Testis (tissue), 3 donors: ENCODE data around the gene PROM2. TPM values are rescaled to one million over a fixed set of nuclear protein-coding genes. Genes with fewer than 3 reads are reported as not detected.
"Not testable (repeated sequence)": the region's sequence is repeated elsewhere in the genome, so short reads cannot be mapped to it uniquely, and the experiment has no call there.

Experiments used
- DNase-seq: peaks from one replicate; pipeline ENCODE4 v3.0.0-alpha.2; 2019
- H3K27ac ChIP-seq, 2 donors: fragments of 200-600 bp; sonication (generic); one replicate each; pipeline ENCODE4 v1.5.1; 2019
- H3K27me3 ChIP-seq: fragments of 200-600 bp; sonication (generic); one replicate; pipeline ENCODE4 v1.5.1; 2019
- H3K36me3 ChIP-seq: fragments of 200-600 bp; sonication (generic); one replicate; pipeline ENCODE4 v1.5.1; 2017; ENCODE audit warnings: low read depth; ENCODE audit errors: missing control alignments
- H3K4me1 ChIP-seq: fragments of 200-600 bp; sonication (generic); one replicate; pipeline ENCODE4 v1.5.1; 2019
- H3K4me3 ChIP-seq, 2 donors: fragments of 200-600 bp; sonication (generic); one replicate each; pipeline ENCODE4 v1.5.1; 2017 to 2019
- H3K9me3 ChIP-seq: fragments of 200-600 bp; sonication (generic); one replicate; pipeline ENCODE4 v1.5.1; 2017
- POLR2A ChIP-seq: fragments of 450-650 bp; IDR thresholded peaks from one replicate; pipeline ENCODE4 v1.6.1; 2017; ENCODE audit warnings: antibody characterized with exemption, mild to moderate bottlenecking, moderate library complexity
- WGBS, 2 donors: methylation state at CpG; one replicate each; pipeline ENCODE4 v1.1.5; 2018; 5-methylcytosine and 5-hydroxymethylcytosine counted together
- intact Hi-C: fragments of 100-400 bp; cut with DNase I; formaldehyde crosslinking; loops from one replicate; pipeline ENCODE4 v1.15.1; 2023; ENCODE audit warnings: low total_unique reads
- polyA plus RNA-seq: library from polyadenylated mRNA; stranded (reverse); fragments of 350-450 nt; fragmentation: Illumina TruSeq; extraction: RNeasy Lipid Tissue Mini Kit (QIAGEN cat#74804); gene quantifications from one replicate; pipeline ENCODE4 v1.2.3, GENCODE V29; 2014; ENCODE audit warnings: low read depth, low replicate concordance; ENCODE audit not compliant: insufficient read depth
- total RNA-seq, 2 donors: library from RNA; depleted of rRNA; stranded (reverse); fragments of >200 nt; gene quantifications; one replicate each; pipeline ENCODE4 v1.2.3, GENCODE V29; 2016
- TF ChIP-seq, protein P1 (sequence below), 3 experiments: fragments of 450-650 bp in 2 of 3; fragments of 200-600 bp in 1 of 3; sonication (generic) in 1 of 3; IDR thresholded peaks; one replicate each; pipeline ENCODE4 v1.5.1; 2016 to 2019; ENCODE audit warnings: antibody characterized with exemption in 3 of 3, mild to moderate bottlenecking in 2 of 3, moderate library complexity in 1 of 3

Gene PROM2
- total and polyA plus RNA-seq, 3 donors from 2014 or later, result 1.3 to 2.4 (median 2.1) TPM

DNA sequence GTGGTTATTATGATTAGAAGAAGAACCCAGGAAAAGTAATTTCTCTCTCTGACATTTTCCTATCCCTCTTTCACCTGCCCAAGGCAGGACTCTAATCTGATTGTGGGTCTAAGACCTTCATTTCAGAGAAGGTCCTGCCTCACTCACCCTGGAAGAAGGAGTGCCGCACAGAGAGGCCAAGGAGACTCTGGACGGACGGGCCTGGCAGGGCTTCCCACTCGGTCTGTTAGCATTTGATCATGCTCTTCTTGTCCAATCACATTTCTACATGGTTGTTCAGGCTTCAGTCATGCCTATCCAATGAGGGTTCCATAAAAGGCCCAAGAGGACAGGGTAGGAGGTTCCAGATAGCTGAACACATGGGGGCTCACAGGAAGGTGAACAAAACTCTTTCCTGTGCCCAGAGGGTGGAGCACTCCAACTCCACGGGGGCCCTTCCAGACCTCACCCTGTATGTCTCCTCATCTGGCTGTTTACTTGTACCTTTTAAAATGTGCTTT, 39.9 kb upstream of the PROM2 start:
- Histone ChIP-seq H3K9me3 (no peaks in the 10 kb centered on the region), H3K4me3 (no peak overlapping the region), H3K27ac (no peak overlapping the region), H3K27me3 (no peaks in the 10 kb centered on the region), H3K36me3 (no peaks in the 10 kb centered on the region), H3K4me1 (no peaks in the 10 kb centered on the region)
- DNase-seq, result no peak
- no peak for TF ChIP-seq POLR2A
- TF ChIP-seq, protein P1, sequence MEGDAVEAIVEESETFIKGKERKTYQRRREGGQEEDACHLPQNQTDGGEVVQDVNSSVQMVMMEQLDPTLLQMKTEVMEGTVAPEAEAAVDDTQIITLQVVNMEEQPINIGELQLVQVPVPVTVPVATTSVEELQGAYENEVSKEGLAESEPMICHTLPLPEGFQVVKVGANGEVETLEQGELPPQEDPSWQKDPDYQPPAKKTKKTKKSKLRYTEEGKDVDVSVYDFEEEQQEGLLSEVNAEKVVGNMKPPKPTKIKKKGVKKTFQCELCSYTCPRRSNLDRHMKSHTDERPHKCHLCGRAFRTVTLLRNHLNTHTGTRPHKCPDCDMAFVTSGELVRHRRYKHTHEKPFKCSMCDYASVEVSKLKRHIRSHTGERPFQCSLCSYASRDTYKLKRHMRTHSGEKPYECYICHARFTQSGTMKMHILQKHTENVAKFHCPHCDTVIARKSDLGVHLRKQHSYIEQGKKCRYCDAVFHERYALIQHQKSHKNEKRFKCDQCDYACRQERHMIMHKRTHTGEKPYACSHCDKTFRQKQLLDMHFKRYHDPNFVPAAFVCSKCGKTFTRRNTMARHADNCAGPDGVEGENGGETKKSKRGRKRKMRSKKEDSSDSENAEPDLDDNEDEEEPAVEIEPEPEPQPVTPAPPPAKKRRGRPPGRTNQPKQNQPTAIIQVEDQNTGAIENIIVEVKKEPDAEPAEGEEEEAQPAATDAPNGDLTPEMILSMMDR (IDR thresholded peaks at IDR 0.05), result no peak
- 85 to 88% methylated on average over 5 of the region's 5 CpGs for WGBS, 2 donors
- intact Hi-C loops, result no loop called here

DNA sequence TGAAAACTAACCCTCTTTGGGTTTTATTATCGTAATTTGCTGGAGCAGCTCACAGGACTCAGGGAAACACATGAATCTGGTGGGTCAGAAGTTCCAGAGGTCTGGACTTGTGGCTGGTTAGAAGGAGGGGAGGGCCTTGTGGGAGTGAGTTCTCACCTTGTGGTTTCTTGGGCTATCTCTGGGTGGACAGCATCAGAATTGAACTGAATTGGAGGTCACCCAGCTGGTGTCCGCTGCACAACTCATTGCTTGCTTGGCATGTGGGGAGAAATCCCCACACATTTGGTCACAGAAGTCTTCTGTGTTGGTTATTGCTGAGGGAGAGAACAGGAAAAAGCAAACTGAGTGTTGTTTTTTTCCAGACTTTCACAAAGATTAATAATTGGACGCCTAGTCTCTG, 39.4 kb upstream of the PROM2 start:
- Histone ChIP-seq H3K4me1 (no peaks in the 10 kb centered on the region), H3K27ac (no peak overlapping the region), H3K36me3 (no peaks in the 10 kb centered on the region), H3K4me3 (no peak overlapping the region), H3K9me3 (no peaks in the 10 kb centered on the region), H3K27me3 (no peaks in the 10 kb centered on the region)
- intact Hi-C loops, result no loop called here
- TF ChIP-seq, protein P1 (IDR thresholded peaks at IDR 0.05), result no peak
- no peak for TF ChIP-seq POLR2A
- no peak for DNase-seq
- 91 to 95% methylated on average over 3 of the region's 3 CpGs for WGBS, 2 donors

DNA sequence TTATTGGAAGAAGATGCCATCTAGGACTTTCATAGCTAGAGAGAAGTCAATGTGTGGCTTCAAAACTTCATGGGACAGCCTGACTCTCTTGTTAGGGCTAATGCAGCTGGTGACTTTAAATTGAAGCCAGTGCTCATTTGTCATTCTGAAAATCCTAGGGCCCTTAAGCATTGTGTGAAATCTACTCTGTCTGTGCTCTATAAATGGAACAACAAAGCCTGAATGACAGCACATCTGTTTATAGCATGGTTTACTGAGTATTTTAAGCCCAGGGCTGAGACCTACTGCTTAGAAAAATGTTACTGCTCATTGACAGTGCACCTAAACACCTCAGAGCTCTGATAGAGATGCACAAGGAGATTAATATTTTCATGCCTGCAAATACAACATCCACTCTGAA, 36.1 kb upstream of the PROM2 start:
- intact Hi-C loops, result no loop called here
- H3K4me1 ChIP-seq, result no peaks in the 10 kb centered on the region
- no peaks in the 10 kb centered on the region for H3K27me3 ChIP-seq
- TF ChIP-seq, protein P1 (IDR thresholded peaks at IDR 0.05), result no peak
- TF ChIP-seq POLR2A, result no peak
- no peaks in the 10 kb centered on the region for H3K9me3 ChIP-seq
- H3K4me3 ChIP-seq, result no peak overlapping the region
- DNase-seq, result no peak
- no peak overlapping the region for H3K27ac ChIP-seq
- H3K36me3 ChIP-seq, result no peaks in the 10 kb centered on the region

DNA sequence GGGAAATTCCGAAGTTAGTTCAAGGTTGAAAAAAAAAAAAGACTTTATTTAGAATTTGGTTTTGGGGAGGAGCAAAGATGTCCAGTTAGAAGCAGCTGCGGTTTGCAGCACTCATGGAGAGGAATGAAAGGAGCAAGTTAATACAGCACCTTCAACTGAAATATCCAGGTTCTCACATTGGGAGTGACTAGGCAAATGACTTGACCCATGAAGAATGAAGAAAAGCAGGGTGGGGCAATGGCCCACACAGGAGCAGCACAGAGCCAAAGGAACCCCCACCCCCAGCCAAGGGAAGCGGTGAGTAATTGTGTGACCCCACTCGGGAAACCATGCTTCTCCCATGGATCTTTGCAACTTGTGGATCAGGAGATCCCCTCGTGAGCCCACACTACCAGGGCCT, 34.2 kb upstream of the PROM2 start:
- Histone ChIP-seq H3K9me3 (no peaks in the 10 kb centered on the region), H3K27ac (no peak overlapping the region), H3K27me3 (no peaks in the 10 kb centered on the region), H3K4me3 (no peak overlapping the region), H3K36me3 (no peaks in the 10 kb centered on the region), H3K4me1 (no peaks in the 10 kb centered on the region)
- intact Hi-C loops, result no loop called here
- WGBS, 2 donors, result 92 to 95% methylated on average over 4 to 5 of the region's 5 CpGs
- DNase-seq, result no peak
- no peak for TF ChIP-seq POLR2A
- TF ChIP-seq, protein P1 (IDR thresholded peaks at IDR 0.05), result no peak

DNA sequence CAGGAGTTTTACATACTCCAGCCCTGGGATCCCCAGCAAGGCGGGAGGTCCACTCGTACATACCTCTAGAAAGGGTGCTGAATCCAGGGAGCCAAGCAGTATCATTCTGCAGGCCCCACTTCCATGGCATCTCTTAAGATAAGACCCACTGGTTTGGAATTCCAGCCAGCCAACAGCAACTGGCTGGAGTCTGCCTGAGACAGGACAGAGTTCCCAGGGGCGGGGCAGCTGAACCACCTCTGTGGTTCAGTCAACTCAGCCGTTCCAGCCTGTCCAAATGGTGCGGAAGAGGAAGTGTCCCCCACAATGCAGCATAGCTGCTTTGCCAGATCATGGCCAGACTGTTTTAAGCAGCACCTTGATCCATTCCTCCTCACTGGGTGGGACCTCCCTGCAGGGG, 33.7 kb upstream of the PROM2 start:
- no peak overlapping the region for H3K4me3 ChIP-seq
- H3K36me3 ChIP-seq, result no peaks in the 10 kb centered on the region
- no peak for DNase-seq
- no peak overlapping the region for H3K27ac ChIP-seq
- no peaks in the 10 kb centered on the region for H3K27me3 ChIP-seq
- H3K9me3 ChIP-seq, result no peaks in the 10 kb centered on the region
- no peaks in the 10 kb centered on the region for H3K4me1 ChIP-seq
- TF ChIP-seq, protein P1 (IDR thresholded peaks at IDR 0.05), result no peak
- 91 to 92% methylated on average over 3 to 5 of the region's 5 CpGs for WGBS, 2 donors
- intact Hi-C loops, result no loop called here

DNA sequence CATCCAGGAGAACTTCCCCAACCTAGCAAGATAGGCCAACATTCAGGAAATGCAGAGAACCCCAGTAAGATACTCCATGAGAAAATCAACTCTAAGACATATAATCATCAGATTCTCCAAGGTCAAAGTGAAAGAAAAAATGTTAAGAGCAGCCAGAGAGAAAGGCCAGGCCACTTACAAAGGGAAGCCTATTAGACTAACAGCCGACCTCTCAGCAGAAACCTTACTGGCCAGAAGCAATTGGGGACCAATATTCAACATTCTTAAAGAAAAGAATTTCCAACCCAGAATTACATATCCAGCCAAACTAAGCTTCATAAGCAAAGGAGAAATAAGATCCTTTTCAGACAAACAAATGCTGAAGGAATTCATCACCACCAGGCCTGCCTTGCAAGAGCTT, 32.2 kb upstream of the PROM2 start:
- DNase-seq, H3K27ac ChIP-seq, H3K9me3 ChIP-seq, H3K36me3 ChIP-seq, H3K4me3 ChIP-seq, H3K27me3 ChIP-seq, intact Hi-C loops, H3K4me1 ChIP-seq: not testable (repeated sequence)
- WGBS, 2 donors, result 91 to 97% methylated on average over 1 of the region's 1 CpG
